ENCODE data around the gene CLIC6.

- no peak for TF ChIP-seq CTCF (IDR thresholded peaks at IDR 0.05)
- no peak for TF ChIP-seq POLR2AphosphoS5 (IDR thresholded peaks at IDR 0.05)
Measured at GRCh38 chr21:34748862-34749261, 80.1 kb downstream of the CLIC6 start.

All from prostate gland (tissue), 2 donors.